ENCODE results near the gene COL11A2. TPM values are rescaled to one million over a fixed set of nuclear protein-coding genes. Genes with fewer than 3 reads are reported as not detected.

COL11A2 gene
- total and polyA plus RNA-seq, 7 donors = 0.27 to 1.3 (median 0.57) TPM

GRCh38 chr6:33199687-33200218 lies 7.5 kb upstream of the COL11A2 start:
- H3K9me3 ChIP-seq = no peaks in the 10 kb centered on the region
- H3K27ac ChIP-seq = peak overlapping the region; percentile 92
- H3K4me1 ChIP-seq = peaks cover 32% of the 10 kb centered on the region
- ATAC-seq = peak; percentile 52 to 70 (median 66)
- peak in 1 of 2 donors; percentile 89 for DNase-seq
- no peaks in the 10 kb centered on the region for H3K27me3 ChIP-seq (ENCODE audit: insufficient read depth in 3 of 3, low read length in 2 of 3)
- peak overlapping the region; percentile 81 for H3K4me3 ChIP-seq
- peaks cover 14 to 57% of the 10 kb centered on the region in 2 donors for H3K36me3 ChIP-seq (ENCODE audit: insufficient read depth in 1 of 2, low read depth in 1 of 2)
- intact Hi-C loops (cut with DNase I) = loop anchor here (5.0 to 10.0 kb wide), 3 partner anchors 215 to 1005 kb away; partner anchors contain the start of genes CUTA (in 1 of the 2), GPSM3 (in 1 of the 2), PBX2 (in 1 of the 2) and PHF1 (in 1 of the 2)
- TF ChIP-seq, protein P1, sequence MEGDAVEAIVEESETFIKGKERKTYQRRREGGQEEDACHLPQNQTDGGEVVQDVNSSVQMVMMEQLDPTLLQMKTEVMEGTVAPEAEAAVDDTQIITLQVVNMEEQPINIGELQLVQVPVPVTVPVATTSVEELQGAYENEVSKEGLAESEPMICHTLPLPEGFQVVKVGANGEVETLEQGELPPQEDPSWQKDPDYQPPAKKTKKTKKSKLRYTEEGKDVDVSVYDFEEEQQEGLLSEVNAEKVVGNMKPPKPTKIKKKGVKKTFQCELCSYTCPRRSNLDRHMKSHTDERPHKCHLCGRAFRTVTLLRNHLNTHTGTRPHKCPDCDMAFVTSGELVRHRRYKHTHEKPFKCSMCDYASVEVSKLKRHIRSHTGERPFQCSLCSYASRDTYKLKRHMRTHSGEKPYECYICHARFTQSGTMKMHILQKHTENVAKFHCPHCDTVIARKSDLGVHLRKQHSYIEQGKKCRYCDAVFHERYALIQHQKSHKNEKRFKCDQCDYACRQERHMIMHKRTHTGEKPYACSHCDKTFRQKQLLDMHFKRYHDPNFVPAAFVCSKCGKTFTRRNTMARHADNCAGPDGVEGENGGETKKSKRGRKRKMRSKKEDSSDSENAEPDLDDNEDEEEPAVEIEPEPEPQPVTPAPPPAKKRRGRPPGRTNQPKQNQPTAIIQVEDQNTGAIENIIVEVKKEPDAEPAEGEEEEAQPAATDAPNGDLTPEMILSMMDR (IDR thresholded peaks at IDR 0.05) = no peak
- 2 to 3% (median 2%) methylated on average over 15 to 26 of the region's 26 CpGs for WGBS, 3 donors

DNA sequence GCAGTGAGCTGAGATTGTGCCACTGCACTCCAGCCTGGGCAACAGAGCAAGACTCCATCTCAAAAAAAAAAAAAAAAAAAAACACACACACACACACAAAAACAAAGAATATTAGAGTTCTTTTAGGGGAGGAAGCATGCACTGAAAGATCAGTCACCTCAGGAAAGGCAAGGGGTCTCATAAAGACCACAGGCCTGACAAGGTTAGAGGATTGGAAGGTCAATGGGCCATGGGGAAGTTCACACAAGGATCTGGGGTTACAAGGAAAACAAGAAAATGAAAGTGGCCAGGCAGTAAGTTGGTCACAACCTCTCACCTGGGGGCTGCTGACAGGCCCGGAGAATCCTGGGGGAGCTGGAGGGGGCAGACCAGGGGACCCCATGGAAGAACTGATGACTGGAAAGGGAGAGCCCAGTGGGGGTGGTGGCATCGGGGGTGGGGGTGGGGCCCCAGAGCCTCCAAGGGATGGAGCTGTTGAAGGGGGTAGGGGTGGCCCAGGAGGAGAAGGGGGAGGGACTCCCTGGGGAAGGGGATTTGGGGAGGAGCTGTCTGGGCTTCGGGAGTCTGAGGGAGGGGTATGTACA lies 6.7 kb upstream of the COL11A2 start:
- Histone ChIP-seq H3K27ac (peak overlapping the region; percentile 92), H3K4me3 (peak overlapping the region; percentile 81), H3K36me3 (ENCODE audit: insufficient read depth in 1 of 2, low read depth in 1 of 2) (peaks cover 14 to 64% of the 10 kb centered on the region in 2 donors), H3K27me3 (ENCODE audit: insufficient read depth in 3 of 3, low read length in 2 of 3) (no peaks in the 10 kb centered on the region), H3K4me1 (peaks cover 30% of the 10 kb centered on the region), H3K9me3 (no peaks in the 10 kb centered on the region)
- TF ChIP-seq, protein P1 (IDR thresholded peaks at IDR 0.05) = no peak
- intact Hi-C loops (cut with DNase I) = loop anchor here in 1 of 2 donors (10.0 kb wide), 1 partner anchor 1004 kb away; the partner anchor contains the start of genes GPSM3 and PBX2
- 23 to 30% (median 23%) methylated on average over 3 of the region's 3 CpGs for WGBS, 3 donors
- DNase-seq (peak in 1 of 2 donors; percentile 35), ATAC-seq (no peak)

GRCh38 chr6:33198159-33198852 lies 6.0 kb upstream of the COL11A2 start:
- Histone ChIP-seq H3K4me3 (no peak overlapping the region), H3K9me3 (no peaks in the 10 kb centered on the region), H3K27ac (peak overlapping the region; percentile 30), H3K27me3 (ENCODE audit: insufficient read depth in 3 of 3, low read length in 2 of 3) (no peaks in the 10 kb centered on the region), H3K4me1 (peaks cover 29% of the 10 kb centered on the region), H3K36me3 (ENCODE audit: insufficient read depth in 1 of 2, low read depth in 1 of 2) (peaks cover 11 to 60% of the 10 kb centered on the region in 2 donors)
- TF ChIP-seq, protein P1 (IDR thresholded peaks at IDR 0.05) = no peak
- intact Hi-C loops (cut with DNase I) = loop anchor here in 1 of 2 donors (10.0 kb wide), 1 partner anchor 1004 kb away; the partner anchor contains the start of genes GPSM3 and PBX2
- DNase-seq = peak in 1 of 2 donors; percentile 46
- no peak for ATAC-seq
- 67 to 84% (median 68%) methylated on average over 6 of the region's 6 CpGs for WGBS, 3 donors

- peaks cover 32% of the 10 kb centered on the region for H3K4me1 ChIP-seq
- WGBS, 3 donors = 30 to 37% (median 32%) methylated on average over 12 of the region's 12 CpGs
- peaks cover 10 to 52% of the 10 kb centered on the region in 2 donors for H3K36me3 ChIP-seq (ENCODE audit: insufficient read depth in 1 of 2, low read depth in 1 of 2)
- DNase-seq = peak in 1 of 2 donors; percentile 63
- TF ChIP-seq, protein P1 (IDR thresholded peaks at IDR 0.05) = peak; percentile 64
- no peaks in the 10 kb centered on the region for H3K9me3 ChIP-seq
- no peaks in the 10 kb centered on the region for H3K27me3 ChIP-seq (ENCODE audit: insufficient read depth in 3 of 3, low read length in 2 of 3)
- intact Hi-C loops (cut with DNase I) = loop anchor here (1.0 to 10.0 kb wide), 2 partner anchors 36 to 1003 kb away; partner anchors contain the start of genes GPSM3 (in 1 of the 2) and PBX2 (in 1 of the 2)
- peak overlapping the region; percentile 30 for H3K27ac ChIP-seq
- peak in 3 of 4 donors; percentile 28 to 42 (median 39) for ATAC-seq
- no peak overlapping the region for H3K4me3 ChIP-seq
These were observed 5.3 kb upstream of the COL11A2 start for GRCh38 chr6:33197431-33198048.

All from psoas muscle (tissue), 8 donors.